Mucosa of descending colon (tissue), 3 donors: ENCODE data around the gene POMT2. TPM values are rescaled to one million over a fixed set of nuclear protein-coding genes. Genes with fewer than 3 reads are reported as not detected.

ENCODE experiments used
- ATAC-seq: fragments of 200-7000 bp; cut with Tn5 transposase; one replicate; pipeline ENCODE4 v1.9.1; 2020; ENCODE audit warnings: mild to moderate bottlenecking, moderate library complexity
- DNase-seq, 3 donors: peaks; one replicate each; pipeline ENCODE4 v3.0.0-alpha.2; 2020
- H3K36me3 ChIP-seq: fragments of 200-600 bp; one replicate; pipeline ENCODE4 v1.8.0; 2021; ENCODE audit warnings: low read depth, mild to moderate bottlenecking
- H3K4me1 ChIP-seq: fragments of 200-600 bp; one replicate; pipeline ENCODE4 v1.8.0; 2021; ENCODE audit warnings: low read depth, mild to moderate bottlenecking
- H3K4me3 ChIP-seq: fragments of 200-600 bp; one replicate; pipeline ENCODE4 v1.8.0; 2021; ENCODE audit warnings: mild to moderate bottlenecking
- H3K9me3 ChIP-seq: fragments of 200-600 bp; one replicate; pipeline ENCODE4 v1.8.0; 2021; ENCODE audit warnings: mild to moderate bottlenecking
- CTCF ChIP-seq: fragments of 200-600 bp; IDR thresholded peaks from one replicate; pipeline ENCODE4 v1.8.0; 2022; ENCODE audit warnings: antibody characterized with exemption, mild to moderate bottlenecking
- intact Hi-C, 2 donors: fragments of 100-400 bp; cut with DNase I in 1 of 2; cut with micrococcal nuclease in 1 of 2; formaldehyde crosslinking; loops; one replicate each; pipeline versions ENCODE4 v1.11.0 to v1.11.1; 2022; cut with DNase I, micrococcal nuclease
- total RNA-seq, 3 donors: library from RNA; stranded (reverse); fragmentation: NEBNext Ultra II Directional in 2 of 3; extraction: Animal tissue kit (Norgen Biotek cat#: 25700) in 2 of 3; gene quantifications; one replicate each; pipeline versions ENCODE4 v1.2.1 to v1.2.4, GENCODE V29; 2021 to 2023
- donor health status: DM: no; HTN: no; CAD: no; lungs with moderate emphysema.
- donor health status: DM: no; HTN: no; CAD: no.
- donor health status: DM: no; HTN: yes; CAD: no.

Gene POMT2
- total RNA-seq, 3 donors from 2014 or later = 22.9 to 28.5 (median 23.2) TPM

GRCh38 chr14:77253333-77254190 is 67.1 kb downstream of the POMT2 start:
- H3K9me3 ChIP-seq = no peaks in the 10 kb centered on the region
- no peak for TF ChIP-seq CTCF
- no peaks in the 10 kb centered on the region for H3K4me1 ChIP-seq
- no peak for ATAC-seq
- H3K4me3 ChIP-seq = no peak overlapping the region
- intact Hi-C loops = no loop called here
- H3K36me3 ChIP-seq = no peaks in the 10 kb centered on the region
- no peak for DNase-seq

DNA sequence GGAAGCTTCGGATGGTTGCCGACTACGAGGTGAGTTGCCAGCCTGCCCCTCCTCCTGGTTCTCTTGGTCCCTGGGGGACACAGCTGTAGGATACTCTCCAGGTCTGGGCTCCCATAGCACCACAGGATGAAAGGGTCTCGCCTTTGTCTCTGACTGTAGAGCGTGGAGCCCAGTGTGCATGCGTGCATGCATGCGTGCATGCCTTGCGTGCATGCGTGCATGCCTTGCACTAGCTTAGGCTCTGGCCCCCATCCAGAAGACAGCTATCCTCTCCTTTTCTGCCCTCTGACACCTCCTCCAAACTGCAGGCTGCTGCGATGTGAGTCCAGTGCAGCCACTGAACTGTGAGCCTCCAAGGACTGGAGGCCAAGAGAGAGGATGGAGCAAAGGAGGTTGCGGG is 68.8 kb downstream of the POMT2 start:
- no peaks in the 10 kb centered on the region for H3K4me1 ChIP-seq
- TF ChIP-seq CTCF = no peak
- intact Hi-C loops = no loop called here
- DNase-seq (no peak), ATAC-seq (no peak)
- no peak overlapping the region for H3K4me3 ChIP-seq
- H3K9me3 ChIP-seq = no peaks in the 10 kb centered on the region
- H3K36me3 ChIP-seq = no peaks in the 10 kb centered on the region

- ATAC-seq = no peak
- no peak for TF ChIP-seq CTCF
- Histone ChIP-seq H3K4me3 (no peak overlapping the region), H3K36me3 (no peaks in the 10 kb centered on the region), H3K4me1 (no peaks in the 10 kb centered on the region), H3K9me3 (no peaks in the 10 kb centered on the region)
- intact Hi-C loops = no loop called here
- no peak for DNase-seq
Observed at GRCh38 chr14:77250927-77251326, 69.8 kb downstream of the POMT2 start.

DNA sequence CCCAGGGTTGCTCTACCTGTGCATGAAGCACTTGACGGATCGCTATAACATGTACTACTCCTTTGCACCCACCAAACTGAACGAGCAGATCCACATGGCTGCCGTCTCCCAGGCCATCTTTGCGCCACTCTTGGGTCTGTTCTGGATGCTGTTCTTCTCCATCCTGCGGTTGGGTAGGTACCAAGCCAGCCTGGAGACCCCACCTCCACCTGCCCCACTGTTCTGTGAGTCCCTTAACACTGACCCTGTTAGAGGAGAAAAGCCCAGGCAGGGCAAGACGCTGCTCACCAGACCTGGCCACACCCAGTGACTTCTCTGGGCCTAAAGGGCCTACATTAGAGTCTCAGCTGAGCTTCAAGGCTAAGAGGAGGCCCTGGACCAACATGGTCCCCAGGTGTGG is 71.4 kb downstream of the POMT2 start:
- Histone ChIP-seq H3K36me3 (no peaks in the 10 kb centered on the region), H3K4me1 (no peaks in the 10 kb centered on the region), H3K9me3 (no peaks in the 10 kb centered on the region), H3K4me3 (no peak overlapping the region)
- no peak for TF ChIP-seq CTCF
- ATAC-seq = no peak
- intact Hi-C loops = no loop called here
- DNase-seq = no peak

GRCh38 chr14:77248666-77249065 is 72.0 kb downstream of the POMT2 start:
- Histone ChIP-seq H3K4me3 (no peak overlapping the region), H3K4me1 (no peaks in the 10 kb centered on the region), H3K9me3 (no peaks in the 10 kb centered on the region), H3K36me3 (no peaks in the 10 kb centered on the region)
- ATAC-seq (no peak), DNase-seq (no peak)
- no peak for TF ChIP-seq CTCF
- intact Hi-C loops = no loop called here
